ENCODE measurements around the gene TSKS. TPM values are rescaled to one million over a fixed set of nuclear protein-coding genes. Genes with fewer than 3 reads are reported as not detected.

Gene TSKS
- total RNA-seq, 1 donor from 2014 or later, result not detected

Small RNAs within 50 kb of the gene (microRNA-seq; reads per million reads assigned to microRNA genes)
- gene MIR6799, result not detected

Other genes starting within 250 kb of the TSKS start
- gene RCN3, start 235.3 kb downstream of the TSKS start, total RNA-seq, result 102 and 136 TPM in 2 replicates
- gene NOSIP, start 182.8 kb downstream of the TSKS start, total RNA-seq, result 51.3 and 68.7 TPM in 2 replicates
- 0.16 TPM in 1 of 2 replicates, not detected in the other for gene PRRG2, start 182.0 kb downstream of the TSKS start, total RNA-seq
- gene PRR12, start 172.1 kb downstream of the TSKS start, total RNA-seq, result 3.2 and 4.4 TPM in 2 replicates
- 29.8 and 42.1 TPM in 2 replicates for gene RRAS, start 123.2 kb downstream of the TSKS start, total RNA-seq
- gene SCAF1, start 121.1 kb downstream of the TSKS start, total RNA-seq, result 26.9 and 33.8 TPM in 2 replicates
- 34.7 and 35.8 TPM in 2 replicates for gene IRF3, start 97.4 kb downstream of the TSKS start, total RNA-seq
- gene BCL2L12, start 97.4 kb downstream of the TSKS start, total RNA-seq, result 11.4 and 11.8 TPM in 2 replicates
- 528 and 584 TPM in 2 replicates for gene PRMT1, start 86.0 kb downstream of the TSKS start, total RNA-seq
- gene ADM5, start 73.7 kb downstream of the TSKS start, total RNA-seq, result 0.99 and 1.3 TPM in 2 replicates
- 1.4 and 1.7 TPM in 2 replicates for gene CPT1C, start 72.2 kb downstream of the TSKS start, total RNA-seq
- gene AP2A1, start 3.7 kb upstream of the TSKS start, total RNA-seq, result 83.2 and 102 TPM in 2 replicates
- 22.6 and 26.7 TPM in 2 replicates for gene FUZ, start 50.0 kb upstream of the TSKS start, total RNA-seq
- 22.7 and 40.1 TPM in 2 replicates for gene MED25, start 55.0 kb upstream of the TSKS start, total RNA-seq
- 161 and 176 TPM in 2 replicates for gene PTOV1, start 87.9 kb upstream of the TSKS start, total RNA-seq
- 31.1 and 38.2 TPM in 2 replicates for gene PNKP, start 104.3 kb upstream of the TSKS start, total RNA-seq
- gene AKT1S1, start 114.0 kb upstream of the TSKS start, total RNA-seq, result 25.0 and 25.5 TPM in 2 replicates
- 17.7 and 19.9 TPM in 2 replicates for gene TBC1D17, start 114.4 kb upstream of the TSKS start, total RNA-seq
- gene IL4I1, start 133.6 kb upstream of the TSKS start, total RNA-seq, result 0.35 and 0.83 TPM in 2 replicates
- 31.9 and 32.8 TPM in 2 replicates for gene ATF5, start 165.9 kb upstream of the TSKS start, total RNA-seq
- 52.2 and 54.1 TPM in 2 replicates for gene NUP62, start 166.2 kb upstream of the TSKS start, total RNA-seq
- gene SIGLEC11, start 197.9 kb upstream of the TSKS start, total RNA-seq, result not detected in 2 replicates

All from myocyte (in vitro differentiated cells).